Heart right ventricle (tissue), 16 donors: ENCODE measurements around the gene CLIC3. TPM values are rescaled to one million over a fixed set of nuclear protein-coding genes. Genes with fewer than 3 reads are reported as not detected.

Experiments
- ATAC-seq, 8 donors: fragments of 200-7000 bp; cut with Tn5 transposase; one replicate each; pipeline ENCODE4 v1.9.1; 2020; ENCODE audit warnings: mild to moderate bottlenecking in 8 of 8, moderate library complexity in 8 of 8, moderate number of reproducible peaks in 1 of 8
- DNase-seq, 2 donors: peaks; one replicate each; pipeline ENCODE4 v3.0.0-alpha.2; 2020
- H3K27ac ChIP-seq, 10 donors: fragments of 200-600 bp; sonication (generic) in 2 of 10; one replicate each; pipeline versions ENCODE4 v1.5.0 to v1.8.0; 2020 to 2022; ENCODE audit warnings: mild to moderate bottlenecking in 3 of 10
- H3K27me3 ChIP-seq, 7 donors: fragments of 200-600 bp; one replicate each; pipeline ENCODE4 v1.8.0; 2021 to 2022; ENCODE audit warnings: mild to moderate bottlenecking in 2 of 7
- H3K36me3 ChIP-seq, 9 donors: fragments of 200-600 bp; sonication (generic) in 1 of 9; one replicate each; pipeline versions ENCODE4 v1.5.0 to v1.8.0; 2020 to 2022; ENCODE audit warnings: mild to moderate bottlenecking in 2 of 9
- H3K4me1 ChIP-seq, 9 donors: fragments of 200-600 bp; sonication (generic) in 1 of 9; one replicate each; pipeline versions ENCODE4 v1.5.0 to v1.8.0; 2020 to 2022; ENCODE audit warnings: mild to moderate bottlenecking in 4 of 9
- H3K4me3 ChIP-seq, 10 donors: fragments of 200-600 bp; sonication (generic) in 2 of 10; one replicate each; pipeline versions ENCODE4 v1.5.0 to v1.8.0; 2020 to 2022; ENCODE audit warnings: mild to moderate bottlenecking in 7 of 10, moderate library complexity in 2 of 10
- H3K9me3 ChIP-seq, 11 donors: fragments of 200-600 bp in 10 of 11; sonication (generic) in 2 of 11; one replicate each; pipeline versions ENCODE4 v1.5.0 to v1.8.0; 2013 to 2022; ENCODE audit warnings: mild to moderate bottlenecking in 2 of 11, control low read depth in 1 of 11, moderate library complexity in 1 of 11
- WGBS, 2 donors: extraction: QIAGEN DNeasy Blood & Tissue Kit; methylation state at CpG; one replicate each; pipeline ENCODE4 v1.1.7; 2013; ENCODE audit warnings: inconsistent platforms in 1 of 2; 5-methylcytosine and 5-hydroxymethylcytosine counted together
- intact Hi-C, 10 donors: fragments of 100-400 bp; cut with DNase I; formaldehyde crosslinking; loops; one replicate each; pipeline versions ENCODE4 v1.11.1 to v1.14.2; 2022
- polyA plus RNA-seq, 2 donors: library from polyadenylated mRNA; stranded (reverse); fragments of 200-250 nt; gene quantifications; one replicate each; pipeline ENCODE4 v1.2.3, GENCODE V29; 2013
- total RNA-seq, 10 donors: library from RNA; stranded (reverse); fragmentation: NEBNext Ultra II Directional in 3 of 10; extraction: Animal tissue kit (Norgen Biotek cat#: 25700) in 3 of 10; gene quantifications; one replicate each; pipeline versions ENCODE4 v1.2.1 to v1.2.4, GENCODE V29; 2021 to 2023
- TF ChIP-seq, protein P1 (sequence below), 9 donors: fragments of 200-600 bp; sonication (generic) in 2 of 9; IDR thresholded peaks; one replicate each; pipeline versions ENCODE4 v1.5.0 to v1.8.0; 2021 to 2022; ENCODE audit warnings: antibody characterized with exemption in 9 of 9, mild to moderate bottlenecking in 5 of 9, moderate library complexity in 1 of 9
- donor health status: Arrhythmogenic right ventricular cardiomyopathy.
- donor health status: ischemic (EF 13 %, LVEDD 7.1; RV severe dilation, severe dysfunction).
- donor health status: healthy with polysubstance abuse.
- donor health status: DM: no; HTN: yes; CAD: no.
- donor health status: DM: no; HTN: no; CAD: no.
- donor health status: ischemic (EF 25% LVEDD 6.9; RV normal size, moderate dysfunction).
- donor health status: ischemic (EF 25% LVEDD 5.7; RV mildly dilated, moderate dysfunction).
- donor health status: healthy.
- donor health status: DM: yes; HTN: yes; CAD: no.
- donor health status: Ischemic cardiomyopathy.
- donor health status: ischemic (EF 35%, LVEDD 5.7; RV mildly dilated, moderate dysfunction).
- donor health status: nonischemic (EF 11% LVEDD 7.7; RV severe dilation, severe dysfunction).
- donor health status: DM: yes; HTN: yes; CAD: no.
- donor health status: PGD.
- donor health status: ischemic (EF 29% LVEDD 5.4; RV normal size, mild dysfunction).
- donor health status: nonischemic (EF 23%, LVEDD 6.1; RV moderate dilation, normal function).

Gene CLIC3
- total and polyA plus RNA-seq, 12 donors, result 0.46 to 21.4 (median 3.2) TPM

GRCh38 chr9:137025517-137025966 is 29.2 kb upstream of the CLIC3 start:
- TF ChIP-seq, protein P1, sequence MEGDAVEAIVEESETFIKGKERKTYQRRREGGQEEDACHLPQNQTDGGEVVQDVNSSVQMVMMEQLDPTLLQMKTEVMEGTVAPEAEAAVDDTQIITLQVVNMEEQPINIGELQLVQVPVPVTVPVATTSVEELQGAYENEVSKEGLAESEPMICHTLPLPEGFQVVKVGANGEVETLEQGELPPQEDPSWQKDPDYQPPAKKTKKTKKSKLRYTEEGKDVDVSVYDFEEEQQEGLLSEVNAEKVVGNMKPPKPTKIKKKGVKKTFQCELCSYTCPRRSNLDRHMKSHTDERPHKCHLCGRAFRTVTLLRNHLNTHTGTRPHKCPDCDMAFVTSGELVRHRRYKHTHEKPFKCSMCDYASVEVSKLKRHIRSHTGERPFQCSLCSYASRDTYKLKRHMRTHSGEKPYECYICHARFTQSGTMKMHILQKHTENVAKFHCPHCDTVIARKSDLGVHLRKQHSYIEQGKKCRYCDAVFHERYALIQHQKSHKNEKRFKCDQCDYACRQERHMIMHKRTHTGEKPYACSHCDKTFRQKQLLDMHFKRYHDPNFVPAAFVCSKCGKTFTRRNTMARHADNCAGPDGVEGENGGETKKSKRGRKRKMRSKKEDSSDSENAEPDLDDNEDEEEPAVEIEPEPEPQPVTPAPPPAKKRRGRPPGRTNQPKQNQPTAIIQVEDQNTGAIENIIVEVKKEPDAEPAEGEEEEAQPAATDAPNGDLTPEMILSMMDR (IDR thresholded peaks at IDR 0.05), result no peak
- ATAC-seq (no peak), DNase-seq (no peak)
- intact Hi-C loops, result loop anchor here in 2 of 10 donors (5.0 to 10.0 kb wide), 2 partner anchors 181 to 233 kb away; partner anchors contain the start of genes AJM1 (in 1 of the 2), PHPT1 (in 1 of the 2) and TMEM141 (in 1 of the 2)
- Histone ChIP-seq H3K9me3 (no peaks in the 10 kb centered on the region), H3K4me1 (peaks cover 12 to 33% (median 29%) of the 10 kb centered on the region in 9 donors), H3K36me3 (peaks cover 0 to 15% (median 0%) of the 10 kb centered on the region in 9 donors), H3K27me3 (no peaks in the 10 kb centered on the region), H3K27ac (no peak overlapping the region), H3K4me3 (no peak overlapping the region)
- WGBS, 2 donors, result 88 to 93% methylated on average over 20 to 21 of the region's 21 CpGs

- intact Hi-C loops, result loop anchor here in 1 of 10 donors (10.0 kb wide), 1 partner anchor 179 kb away; the partner anchor contains the start of genes AJM1 and PHPT1
- DNase-seq (no peak), ATAC-seq (no peak)
- WGBS, 2 donors, result 86 to 88% methylated on average over 15 of the region's 15 CpGs
- peaks cover 10 to 20% (median 14%) of the 10 kb centered on the region in 9 donors for H3K4me1 ChIP-seq
- H3K9me3 ChIP-seq, result no peaks in the 10 kb centered on the region
- H3K27me3 ChIP-seq, result no peaks in the 10 kb centered on the region
- peaks cover 0 to 32% (median 0%) of the 10 kb centered on the region in 9 donors for H3K36me3 ChIP-seq
- TF ChIP-seq, protein P1 (IDR thresholded peaks at IDR 0.05), result no peak
- H3K4me3 ChIP-seq, result no peak overlapping the region
- H3K27ac ChIP-seq, result no peak overlapping the region
Measured at GRCh38 chr9:137023583-137023991, 27.2 kb upstream of the CLIC3 start.

- Histone ChIP-seq H3K27ac (no peak overlapping the region), H3K4me3 (no peak overlapping the region), H3K27me3 (no peaks in the 10 kb centered on the region), H3K9me3 (no peaks in the 10 kb centered on the region), H3K4me1 (peaks cover 8 to 17% (median 12%) of the 10 kb centered on the region in 9 donors), H3K36me3 (peaks cover 0 to 32% (median 0%) of the 10 kb centered on the region in 9 donors)
- DNase-seq (no peak), ATAC-seq (no peak)
- 82 to 88% methylated on average over 7 of the region's 7 CpGs for WGBS, 2 donors
- intact Hi-C loops, result loop anchor here in 1 of 10 donors (10.0 kb wide), 1 partner anchor 178 kb away; the partner anchor contains the start of genes AJM1 and PHPT1
- TF ChIP-seq, protein P1 (IDR thresholded peaks at IDR 0.05), result no peak
Measured at GRCh38 chr9:137023157-137023556, 26.8 kb upstream of the CLIC3 start.

GRCh38 chr9:137022662-137023008 is 26.3 kb upstream of the CLIC3 start:
- H3K27me3 ChIP-seq, result no peaks in the 10 kb centered on the region
- intact Hi-C loops, result loop anchor here in 1 of 10 donors (10.0 kb wide), 1 partner anchor 178 kb away; the partner anchor contains the start of genes AJM1 and PHPT1
- ATAC-seq (no peak), DNase-seq (no peak)
- WGBS, 2 donors, result 93 to 94% methylated on average over 23 of the region's 23 CpGs
- TF ChIP-seq, protein P1 (IDR thresholded peaks at IDR 0.05), result no peak
- H3K9me3 ChIP-seq, result no peaks in the 10 kb centered on the region
- peaks cover 0 to 37% (median 4%) of the 10 kb centered on the region in 9 donors for H3K36me3 ChIP-seq
- H3K27ac ChIP-seq, result no peak overlapping the region
- peaks cover 8 to 16% (median 12%) of the 10 kb centered on the region in 9 donors for H3K4me1 ChIP-seq
- no peak overlapping the region for H3K4me3 ChIP-seq
